BJ (cell line): ENCODE data around the gene TULP3. TPM values are rescaled to one million over a fixed set of nuclear protein-coding genes. Genes with fewer than 3 reads are reported as not detected.

ENCODE experiments used
- CTCF ChIA-PET: fragments of 350-600 bp; formaldehyde crosslinking; extraction: SDS; loops from one replicate; lab custom pipeline; 2021; ENCODE audit warnings: antibody characterized with exemption, inconsistent platforms; lab: Yijun Ruan, JAX
- POLR2A ChIA-PET: fragments of 300-600 bp; sonication (Branson Sonifier 250); formaldehyde crosslinking; extraction: SDS; loops from one replicate; lab custom pipeline; 2021; ENCODE audit warnings: antibody characterized with exemption; lab: Charles Lee
- DNase-seq: peaks from one replicate; pipeline ENCODE4 v3.0.0-alpha.2; 2011; ENCODE audit warnings: low read depth
- H3K27me3 ChIP-seq: 2 replicates; pipeline ENCODE4 v1.6.0; 2011; ENCODE audit warnings: low read length; ENCODE audit not compliant: control insufficient read depth, insufficient read depth
- H3K36me3 ChIP-seq: 2 replicates; pipeline ENCODE4 v1.5.1; 2011; ENCODE audit warnings: low read length; ENCODE audit not compliant: control insufficient read depth, insufficient read depth
- H3K4me3 ChIP-seq: 2 replicates; pipeline ENCODE4 v1.5.1; 2011; ENCODE audit warnings: low read depth, mild to moderate bottlenecking, control low read depth, low read length
- polyA plus RNA-seq: library from polyadenylated mRNA; depleted of rRNA; stranded (reverse); fragments of >200 nt; gene quantifications from 2 replicates; pipeline ENCODE4 v1.2.3, GENCODE V29; 2011
- TF ChIP-seq, protein P1 (sequence below): IDR thresholded peaks from 2 replicates; pipeline ENCODE4 v1.5.1; 2011; ENCODE audit warnings: low read depth, mild to moderate bottlenecking, control low read depth, inconsistent platforms, low read length, moderate library complexity; ENCODE audit not compliant: insufficient read depth

TULP3 gene
- polyA plus RNA-seq, 1 experiment = 43.7 TPM

DNA sequence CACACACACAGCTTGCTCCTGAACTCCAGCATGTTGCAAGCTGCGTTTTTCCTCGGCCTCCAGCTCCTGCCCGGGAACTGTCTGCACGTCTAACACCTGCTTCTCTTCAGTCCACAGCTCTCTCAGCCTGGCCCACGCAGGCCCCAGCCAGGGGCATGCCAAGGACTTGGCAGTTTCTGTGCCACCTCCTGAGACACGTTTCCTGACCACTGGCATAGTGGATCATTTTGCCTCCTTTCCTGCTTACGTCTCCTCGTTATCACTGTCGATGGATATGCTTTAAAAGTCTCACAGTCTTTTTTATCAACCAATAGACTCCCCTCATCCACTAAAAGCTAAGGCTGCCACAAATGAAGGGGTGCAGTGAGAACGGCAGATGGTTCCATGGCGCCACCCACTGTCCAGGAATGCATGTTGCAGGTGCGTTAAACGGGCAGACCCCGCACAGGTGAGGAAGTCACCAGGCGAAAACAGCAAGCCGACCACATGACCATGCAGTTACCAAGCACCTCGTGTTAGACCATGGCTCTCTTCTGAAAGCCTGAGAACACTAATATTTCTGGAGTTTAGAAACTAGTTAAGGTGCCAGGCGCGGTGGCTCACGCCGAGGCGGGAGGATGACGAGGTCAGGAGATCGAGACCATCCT, 53.8 kb downstream of the TULP3 start:
- H3K27me3 ChIP-seq = no peaks in the 10 kb centered on the region
- H3K36me3 ChIP-seq = peaks cover 7% of the 10 kb centered on the region
- TF ChIP-seq, protein P1, sequence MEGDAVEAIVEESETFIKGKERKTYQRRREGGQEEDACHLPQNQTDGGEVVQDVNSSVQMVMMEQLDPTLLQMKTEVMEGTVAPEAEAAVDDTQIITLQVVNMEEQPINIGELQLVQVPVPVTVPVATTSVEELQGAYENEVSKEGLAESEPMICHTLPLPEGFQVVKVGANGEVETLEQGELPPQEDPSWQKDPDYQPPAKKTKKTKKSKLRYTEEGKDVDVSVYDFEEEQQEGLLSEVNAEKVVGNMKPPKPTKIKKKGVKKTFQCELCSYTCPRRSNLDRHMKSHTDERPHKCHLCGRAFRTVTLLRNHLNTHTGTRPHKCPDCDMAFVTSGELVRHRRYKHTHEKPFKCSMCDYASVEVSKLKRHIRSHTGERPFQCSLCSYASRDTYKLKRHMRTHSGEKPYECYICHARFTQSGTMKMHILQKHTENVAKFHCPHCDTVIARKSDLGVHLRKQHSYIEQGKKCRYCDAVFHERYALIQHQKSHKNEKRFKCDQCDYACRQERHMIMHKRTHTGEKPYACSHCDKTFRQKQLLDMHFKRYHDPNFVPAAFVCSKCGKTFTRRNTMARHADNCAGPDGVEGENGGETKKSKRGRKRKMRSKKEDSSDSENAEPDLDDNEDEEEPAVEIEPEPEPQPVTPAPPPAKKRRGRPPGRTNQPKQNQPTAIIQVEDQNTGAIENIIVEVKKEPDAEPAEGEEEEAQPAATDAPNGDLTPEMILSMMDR = peak; percentile 77
- no peak for DNase-seq
- ChIA-PET CTCF (interaction anchor here (0.6 to 2.4 kb wide), 16 partner anchors 8 to 98 kb away, joined by 3 to 18 read pairs (median 3); partner anchors contain the start of gene TULP3), POLR2A (interaction anchor here (0.6 kb wide), 1 partner anchor 76 kb away, joined by 6 read pairs; no protein-coding TSS in a partner anchor)
- no peak overlapping the region for H3K4me3 ChIP-seq

DNA sequence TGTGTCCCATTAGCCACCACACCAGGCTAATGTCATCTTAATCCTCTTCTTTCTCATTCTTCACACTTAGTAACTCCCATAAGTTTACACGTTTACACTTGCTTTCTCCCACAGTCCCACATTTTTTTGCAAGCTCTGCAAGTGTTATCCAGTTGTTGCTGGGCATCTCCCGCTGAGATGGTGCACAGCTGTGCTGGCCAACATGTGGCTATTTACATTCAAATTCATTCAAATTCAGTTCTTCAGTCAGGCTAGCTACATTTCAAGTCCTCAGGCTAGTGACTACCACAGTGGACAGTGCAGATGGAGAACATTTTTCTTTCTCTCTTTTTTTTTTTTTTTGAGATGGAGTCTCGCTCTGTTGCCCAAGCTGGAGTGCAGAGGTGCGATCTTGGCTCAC, 58.7 kb downstream of the TULP3 start:
- DNase-seq = no peak
- POLR2A ChIA-PET = no interaction called here
- no peak overlapping the region for H3K4me3 ChIP-seq
- CTCF ChIA-PET = no interaction called here
- no peaks in the 10 kb centered on the region for H3K36me3 ChIP-seq
- TF ChIP-seq, protein P1 = no peak
- no peaks in the 10 kb centered on the region for H3K27me3 ChIP-seq

DNA sequence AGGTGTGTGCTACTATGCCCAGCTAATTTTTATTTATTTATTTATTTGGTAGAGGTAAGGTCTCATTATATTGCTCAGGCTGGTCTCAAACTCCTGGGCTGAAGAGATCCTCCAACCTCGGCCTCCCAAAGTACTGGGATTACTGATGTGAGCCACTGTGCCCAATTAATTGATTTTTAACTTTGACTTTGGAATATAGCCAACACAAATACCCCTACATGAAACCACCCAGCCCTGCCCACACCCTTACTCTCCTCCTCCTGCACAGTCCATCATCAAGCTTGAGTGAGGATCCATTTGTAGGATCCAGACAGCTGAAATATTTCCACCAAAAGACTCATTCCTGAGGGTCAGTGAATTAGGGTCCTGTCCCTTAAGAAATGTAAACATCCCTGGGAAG, 65.2 kb downstream of the TULP3 start:
- ChIA-PET CTCF (interaction anchor here (3.1 kb wide), 1 partner anchor 12 kb away, joined by 8 read pairs; no protein-coding TSS in a partner anchor), POLR2A (no interaction called here)
- no peaks in the 10 kb centered on the region for H3K36me3 ChIP-seq
- no peaks in the 10 kb centered on the region for H3K27me3 ChIP-seq
- TF ChIP-seq, protein P1 = no peak
- DNase-seq = no peak
- no peak overlapping the region for H3K4me3 ChIP-seq

DNA sequence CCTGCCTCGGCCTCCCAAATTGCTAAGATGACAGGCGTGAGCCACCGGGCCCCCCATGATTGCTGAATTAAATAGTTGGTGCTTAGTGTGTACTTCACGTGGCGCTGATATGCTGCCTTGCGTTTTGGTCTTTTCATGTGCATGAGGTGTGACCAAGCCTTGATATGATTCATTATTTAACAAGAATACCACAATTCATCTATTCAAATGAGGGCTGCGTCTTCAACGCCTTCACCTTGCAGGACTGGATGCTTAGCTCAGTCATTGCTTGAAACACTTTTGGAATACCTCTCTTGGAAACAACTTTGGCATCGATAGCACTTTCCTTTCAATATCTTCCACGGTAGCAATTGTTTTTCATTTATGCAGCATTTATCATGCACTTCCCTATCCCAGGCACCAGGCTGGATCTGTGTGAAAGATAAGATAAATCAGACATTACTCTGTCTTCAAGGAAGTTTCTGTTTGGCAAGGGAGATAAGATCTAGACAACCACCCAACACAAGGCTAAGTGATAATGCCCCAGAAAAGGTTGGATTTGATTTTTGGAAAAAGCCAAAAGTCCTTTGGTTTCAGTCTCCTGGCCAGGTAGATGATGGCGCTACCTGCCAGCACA, 67.2 kb downstream of the TULP3 start:
- ChIA-PET POLR2A (no interaction called here), CTCF (interaction anchor here (0.6 to 1.6 kb wide), 3 partner anchors 10 to 19 kb away, joined by 3 read pairs; no protein-coding TSS in a partner anchor)
- Histone ChIP-seq H3K36me3 (no peaks in the 10 kb centered on the region), H3K4me3 (peak overlapping the region; percentile 79), H3K27me3 (no peaks in the 10 kb centered on the region)
- TF ChIP-seq, protein P1 = 0 out of 2 replicates have a peak, but pooled peaks have one; percentile 13
- no peak for DNase-seq

DNA sequence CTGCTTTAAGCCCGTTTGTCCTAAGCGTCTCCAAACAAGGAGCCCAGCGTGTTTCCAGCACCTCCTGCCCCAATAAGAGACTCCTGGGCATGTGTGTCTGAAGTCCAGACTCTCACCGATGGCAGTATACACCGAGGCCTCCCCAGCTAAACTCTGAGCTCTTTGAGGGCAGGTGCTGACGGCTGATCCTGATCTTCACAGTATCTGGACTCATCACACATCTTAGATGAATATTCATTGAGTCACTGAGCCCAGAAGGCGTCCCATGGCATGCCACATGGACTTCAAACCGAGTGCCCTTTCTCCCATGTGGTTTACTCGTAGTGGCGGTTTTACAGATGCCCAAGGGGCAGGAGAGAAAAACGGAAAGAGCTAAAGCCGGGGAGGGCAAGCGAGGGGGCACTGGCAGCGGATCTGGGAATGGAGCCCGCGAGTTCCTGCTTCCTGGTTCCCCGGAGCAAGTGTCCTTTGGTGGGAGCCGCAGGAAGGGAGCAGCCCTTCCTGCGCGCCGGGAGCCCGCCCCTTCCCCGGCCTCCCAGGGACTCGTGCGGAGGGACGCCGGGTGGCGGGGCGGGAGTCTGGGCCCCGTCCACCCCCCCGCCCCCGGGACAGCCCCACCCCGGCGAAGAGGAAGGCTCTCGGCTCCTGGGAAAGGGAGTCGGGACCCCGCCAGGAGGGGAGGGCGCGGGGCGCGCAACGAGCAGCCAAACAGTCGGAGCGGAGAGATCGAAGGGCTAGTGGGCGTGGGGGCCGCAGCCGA, 67.9 kb downstream of the TULP3 start:
- Histone ChIP-seq H3K4me3 (peak overlapping the region; percentile 79), H3K27me3 (no peaks in the 10 kb centered on the region), H3K36me3 (no peaks in the 10 kb centered on the region; the same call in 1 of the 2 replicates)
- TF ChIP-seq, protein P1 = no peak
- POLR2A ChIA-PET = interaction anchor here (0.6 kb wide), 1 partner anchor 1051 kb away, joined by 32 read pairs; no protein-coding TSS in a partner anchor
- DNase-seq = no peak
- CTCF ChIA-PET = interaction anchor here (0.6 to 0.9 kb wide), 2 partner anchors 11 to 14 kb away, joined by 3 read pairs; no protein-coding TSS in a partner anchor
